GM06990 (cell line): ENCODE measurements around the gene PEPD.

Source experiments
- DNase-seq: peaks from one replicate; pipeline ENCODE4 v3.0.0-alpha.2; 2011; ENCODE audit not compliant: insufficient read length; ENCODE audit errors: extremely low read depth
- H3K27me3 ChIP-seq: replicated peaks from 2 replicates; pipeline ENCODE4 v1.6.0; 2011; ENCODE audit warnings: low read length; ENCODE audit not compliant: control insufficient read depth, insufficient read depth
- H3K36me3 ChIP-seq: 2 replicates; pipeline ENCODE4 v1.5.1; 2011; ENCODE audit warnings: low read length; ENCODE audit not compliant: control insufficient read depth, insufficient read depth
- H3K4me3 ChIP-seq: replicated peaks from 2 replicates; pipeline ENCODE4 v1.5.1; 2011; ENCODE audit warnings: low read depth, mild to moderate bottlenecking, control low read depth, low read length
- TF ChIP-seq, protein P1 (sequence below): IDR thresholded peaks from 2 replicates; pipeline ENCODE4 v1.5.1; 2011; ENCODE audit warnings: low read length, control low read depth, mild to moderate bottlenecking, inconsistent platforms; ENCODE audit not compliant: insufficient read depth, poor library complexity, severe bottlenecking

PEPD gene

DNA sequence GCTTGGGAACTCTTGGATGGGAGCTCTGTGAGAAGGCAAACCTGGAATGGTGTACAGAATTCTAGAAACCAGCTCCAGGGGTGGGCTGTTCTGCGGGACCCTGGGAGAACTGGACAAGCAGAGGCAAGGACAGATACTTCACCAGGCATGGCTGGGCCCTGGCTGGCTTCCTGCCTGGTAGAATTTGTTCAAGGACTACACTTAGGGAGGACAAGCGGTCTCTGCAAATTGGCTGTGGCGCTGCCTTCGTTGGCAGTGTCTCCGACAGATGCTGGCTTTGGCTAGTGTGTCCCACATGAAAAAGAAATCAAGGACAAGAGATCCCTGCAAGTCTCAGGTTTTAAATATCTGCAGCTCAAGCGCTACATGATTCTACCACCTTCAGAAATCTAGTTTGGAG, 135.6 kb downstream of the PEPD start:
- H3K27me3 ChIP-seq, result no peaks in the 10 kb centered on the region
- H3K36me3 ChIP-seq, result peaks cover 6% of the 10 kb centered on the region
- TF ChIP-seq, protein P1, sequence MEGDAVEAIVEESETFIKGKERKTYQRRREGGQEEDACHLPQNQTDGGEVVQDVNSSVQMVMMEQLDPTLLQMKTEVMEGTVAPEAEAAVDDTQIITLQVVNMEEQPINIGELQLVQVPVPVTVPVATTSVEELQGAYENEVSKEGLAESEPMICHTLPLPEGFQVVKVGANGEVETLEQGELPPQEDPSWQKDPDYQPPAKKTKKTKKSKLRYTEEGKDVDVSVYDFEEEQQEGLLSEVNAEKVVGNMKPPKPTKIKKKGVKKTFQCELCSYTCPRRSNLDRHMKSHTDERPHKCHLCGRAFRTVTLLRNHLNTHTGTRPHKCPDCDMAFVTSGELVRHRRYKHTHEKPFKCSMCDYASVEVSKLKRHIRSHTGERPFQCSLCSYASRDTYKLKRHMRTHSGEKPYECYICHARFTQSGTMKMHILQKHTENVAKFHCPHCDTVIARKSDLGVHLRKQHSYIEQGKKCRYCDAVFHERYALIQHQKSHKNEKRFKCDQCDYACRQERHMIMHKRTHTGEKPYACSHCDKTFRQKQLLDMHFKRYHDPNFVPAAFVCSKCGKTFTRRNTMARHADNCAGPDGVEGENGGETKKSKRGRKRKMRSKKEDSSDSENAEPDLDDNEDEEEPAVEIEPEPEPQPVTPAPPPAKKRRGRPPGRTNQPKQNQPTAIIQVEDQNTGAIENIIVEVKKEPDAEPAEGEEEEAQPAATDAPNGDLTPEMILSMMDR, result no peak
- no peak overlapping the region for H3K4me3 ChIP-seq
- DNase-seq, result no peak

DNA sequence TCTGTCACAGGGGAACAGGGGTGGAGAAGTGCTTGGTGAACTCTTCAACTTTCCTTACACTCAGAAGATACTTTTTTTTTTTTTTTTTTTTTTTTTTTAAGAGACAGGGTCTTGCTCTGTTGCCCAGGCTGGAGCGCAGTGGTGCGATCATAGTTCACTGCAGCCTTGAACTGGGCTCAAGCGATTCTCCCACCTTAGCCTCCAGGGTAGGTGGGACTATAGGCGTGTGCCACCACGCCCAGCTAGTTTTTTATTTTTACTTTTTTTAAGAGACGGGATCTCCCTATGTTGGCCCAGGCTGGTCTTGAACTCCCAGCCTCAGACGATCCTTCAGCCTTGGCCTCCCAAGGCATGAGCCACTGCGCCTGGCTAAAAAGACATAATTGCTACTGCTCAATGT, 136.6 kb downstream of the PEPD start:
- H3K27me3 ChIP-seq, result no peaks in the 10 kb centered on the region
- peaks cover 6% of the 10 kb centered on the region for H3K36me3 ChIP-seq
- no peak overlapping the region for H3K4me3 ChIP-seq
- TF ChIP-seq, protein P1, result no peak
- DNase-seq, result no peak

DNA sequence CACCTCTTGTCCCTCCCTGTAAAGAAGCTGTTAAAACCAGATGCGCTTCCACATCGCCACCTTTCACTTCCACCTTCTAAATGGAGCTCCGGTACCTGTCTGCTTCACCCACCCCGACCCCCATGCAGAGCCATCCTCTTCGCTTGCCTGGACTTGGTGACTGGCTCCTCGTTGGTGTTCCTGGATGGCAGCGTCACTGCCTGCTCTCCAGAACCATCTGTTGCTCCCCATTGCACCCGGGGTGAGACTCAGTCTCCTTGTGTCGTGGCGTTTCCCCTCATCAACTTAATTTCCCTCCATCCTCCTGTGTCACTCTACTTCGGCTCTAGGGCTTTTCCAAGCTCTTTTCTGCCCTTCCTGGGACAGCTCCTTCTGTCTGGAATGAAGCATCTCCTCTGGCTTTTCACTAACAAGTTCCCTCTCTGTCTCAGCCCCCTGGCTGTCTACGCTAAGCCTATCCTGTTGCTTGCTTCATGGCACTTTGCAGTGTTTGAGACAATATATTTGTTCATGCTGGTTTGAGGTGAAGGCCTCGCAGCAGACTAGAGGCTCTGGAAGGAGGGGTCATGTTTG, 137.8 kb downstream of the PEPD start:
- TF ChIP-seq, protein P1, result no peak
- Histone ChIP-seq H3K36me3 (peaks cover 9% of the 10 kb centered on the region), H3K27me3 (no peaks in the 10 kb centered on the region), H3K4me3 (no peak overlapping the region)
- DNase-seq, result no peak

DNA sequence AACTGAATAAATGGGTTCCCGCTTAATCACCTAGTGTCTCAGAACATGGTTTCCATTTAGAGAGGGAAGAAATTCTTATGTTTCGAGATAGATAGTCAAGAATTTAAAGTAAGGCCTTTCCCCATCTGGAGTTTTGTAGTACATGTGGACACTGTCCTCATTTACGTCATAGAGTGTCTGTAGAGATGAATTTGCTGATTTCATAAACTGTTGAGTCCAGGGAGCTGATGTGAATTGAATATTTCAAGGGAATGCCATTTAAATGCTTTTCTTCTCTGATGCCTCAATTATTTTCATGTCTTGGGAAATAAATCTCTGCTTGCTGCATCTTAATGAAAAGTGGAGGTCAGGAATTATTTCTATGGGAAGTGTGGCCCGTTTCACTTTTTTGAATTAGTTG, 138.6 kb downstream of the PEPD start:
- Histone ChIP-seq H3K27me3 (no peaks in the 10 kb centered on the region), H3K4me3 (no peak overlapping the region), H3K36me3 (peaks cover 9% of the 10 kb centered on the region)
- TF ChIP-seq, protein P1, result no peak
- no peak for DNase-seq

DNA sequence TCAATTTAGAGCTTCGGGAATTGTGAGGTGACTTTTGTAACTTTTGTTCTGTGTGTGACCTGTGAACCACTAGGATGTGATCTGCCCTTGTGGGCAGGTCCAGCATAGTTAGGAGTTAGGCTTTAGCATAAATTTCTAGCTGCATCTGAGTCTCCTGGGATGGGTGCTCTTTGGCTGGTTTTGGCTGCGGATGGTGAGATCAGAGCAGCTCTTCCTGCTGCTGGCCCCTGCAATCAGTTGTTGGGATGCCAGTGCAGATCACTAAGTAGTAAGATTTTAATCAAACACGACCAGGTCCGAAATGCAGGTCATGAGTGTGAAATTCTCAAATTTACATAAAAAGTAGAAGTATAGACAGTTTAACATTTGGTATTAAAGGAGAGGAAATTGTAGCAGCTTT, 139.6 kb downstream of the PEPD start:
- no peak for DNase-seq
- no peaks in the 10 kb centered on the region for H3K27me3 ChIP-seq
- TF ChIP-seq, protein P1, result no peak
- H3K36me3 ChIP-seq, result peaks cover 6% of the 10 kb centered on the region
- H3K4me3 ChIP-seq, result no peak overlapping the region

DNA sequence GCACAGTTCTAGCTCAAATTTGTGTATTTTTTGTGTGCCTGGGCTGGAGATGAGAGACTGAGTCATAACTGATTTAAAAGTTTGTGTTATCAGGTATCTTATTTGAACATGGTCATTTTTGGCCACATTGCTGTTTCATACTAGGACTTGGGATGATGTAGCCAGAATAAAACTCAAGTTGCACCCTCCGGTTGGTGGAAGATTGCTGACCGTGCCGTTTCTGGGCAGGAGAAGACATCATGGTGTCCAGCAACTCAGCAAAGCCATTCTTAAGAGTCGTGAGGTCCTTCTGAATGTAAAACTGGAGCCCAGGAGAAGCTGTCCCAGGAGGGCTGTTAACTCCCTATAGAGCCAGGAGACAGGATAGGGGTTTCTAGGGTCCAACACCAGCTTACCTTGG, 140.5 kb downstream of the PEPD start:
- TF ChIP-seq, protein P1, result no peak
- peaks cover 6% of the 10 kb centered on the region for H3K36me3 ChIP-seq
- H3K27me3 ChIP-seq, result no peaks in the 10 kb centered on the region
- no peak overlapping the region for H3K4me3 ChIP-seq
- no peak for DNase-seq
